Measurements from ENCODE around the gene ACADSB.

ACADSB gene

DNA sequence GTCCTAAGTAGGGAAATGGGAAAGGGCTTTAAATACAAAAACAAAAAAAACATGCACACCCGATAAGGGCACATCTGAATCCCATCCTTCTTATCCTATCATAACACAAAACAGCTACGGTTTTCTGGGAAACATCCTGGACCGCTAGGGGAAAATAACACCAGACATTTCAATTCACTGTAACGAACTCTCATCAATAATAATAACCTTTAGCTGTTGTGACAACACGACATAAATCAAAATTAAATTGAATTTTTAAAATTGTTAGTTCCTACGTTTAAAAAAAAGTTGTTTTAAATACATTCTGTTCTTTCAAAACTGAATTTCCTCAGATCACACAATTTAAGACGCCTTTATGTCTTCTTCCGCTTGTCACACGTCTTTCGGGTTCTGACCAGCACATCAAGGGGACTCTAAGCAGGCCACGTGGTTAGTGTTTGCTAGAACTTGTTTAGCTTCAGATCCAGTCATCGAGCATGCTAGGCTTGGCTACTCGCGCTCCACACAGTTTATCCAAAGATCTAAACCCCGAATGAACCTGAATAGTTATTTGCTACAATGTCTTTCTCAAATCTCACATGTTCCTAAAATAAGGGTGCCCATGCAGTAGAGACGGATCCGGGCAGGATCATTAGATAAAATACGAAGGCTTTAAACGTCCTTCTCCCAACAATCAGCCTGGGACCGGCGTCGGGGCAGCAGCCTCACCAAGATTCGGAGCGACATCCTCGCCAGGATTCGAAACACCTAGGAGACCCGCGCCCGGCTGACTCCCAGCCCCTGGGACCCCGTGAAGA is 1.1 kb upstream of the ACADSB start:
- DNase-seq: peak; percentile 75

DNA sequence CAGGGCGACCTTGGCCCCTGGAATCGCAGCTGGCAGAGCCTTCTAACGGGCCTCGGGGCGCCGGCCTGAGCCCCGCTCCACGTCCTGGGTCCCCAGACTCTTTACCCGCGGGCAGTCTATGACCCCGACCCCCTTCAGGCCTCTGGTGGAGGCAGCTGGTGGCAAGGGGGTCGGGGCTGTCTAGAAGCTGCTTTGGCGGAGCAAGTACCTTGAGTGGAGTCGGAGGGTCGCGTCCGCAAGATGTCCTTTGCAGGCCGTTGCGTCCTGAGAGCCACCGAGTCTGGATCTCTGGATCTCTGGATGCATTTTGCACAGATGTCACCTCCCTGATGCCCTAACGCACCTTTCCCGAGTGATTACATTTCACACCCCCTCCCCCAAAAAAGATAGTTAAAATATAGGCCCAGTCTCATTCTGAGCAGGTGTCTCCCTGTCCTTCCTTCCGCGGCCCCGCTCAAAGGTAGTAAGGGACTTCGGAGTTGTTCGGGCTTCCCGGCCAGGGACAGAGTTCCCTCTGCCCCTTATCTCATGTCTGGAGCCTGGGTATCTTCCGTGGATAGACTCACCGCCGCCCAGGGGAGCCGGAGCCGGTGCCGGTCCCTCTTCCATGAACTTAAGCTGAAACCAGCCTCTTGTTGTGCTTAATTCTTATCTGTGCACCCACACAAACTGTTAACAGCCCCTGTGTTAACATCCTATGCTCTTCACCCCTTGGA is 457 bp downstream of the ACADSB start:
- no peak for DNase-seq

DNA sequence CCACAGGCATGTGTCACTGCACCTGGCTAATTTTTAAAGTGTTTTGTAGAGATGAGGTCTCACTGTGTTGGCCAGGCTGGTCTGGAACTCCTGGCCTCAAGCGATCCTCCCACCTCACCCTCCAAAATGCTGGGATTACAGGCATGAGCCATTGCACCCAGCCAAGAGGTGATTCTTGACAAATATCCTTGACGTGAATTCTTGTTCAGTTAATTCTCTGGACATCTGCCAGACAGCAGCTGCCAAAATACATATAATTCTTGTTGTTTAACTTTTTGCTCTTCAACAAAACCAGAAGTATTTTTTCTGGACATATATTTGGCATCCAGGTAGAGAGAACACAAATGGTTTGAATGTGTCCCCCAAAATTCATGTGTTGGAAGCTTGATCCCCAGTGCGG is 3.2 kb downstream of the ACADSB start:
- no peak for DNase-seq

GRCh38 chr10:123013456-123014419 is 4.9 kb downstream of the ACADSB start:
- no peak for DNase-seq

DNA sequence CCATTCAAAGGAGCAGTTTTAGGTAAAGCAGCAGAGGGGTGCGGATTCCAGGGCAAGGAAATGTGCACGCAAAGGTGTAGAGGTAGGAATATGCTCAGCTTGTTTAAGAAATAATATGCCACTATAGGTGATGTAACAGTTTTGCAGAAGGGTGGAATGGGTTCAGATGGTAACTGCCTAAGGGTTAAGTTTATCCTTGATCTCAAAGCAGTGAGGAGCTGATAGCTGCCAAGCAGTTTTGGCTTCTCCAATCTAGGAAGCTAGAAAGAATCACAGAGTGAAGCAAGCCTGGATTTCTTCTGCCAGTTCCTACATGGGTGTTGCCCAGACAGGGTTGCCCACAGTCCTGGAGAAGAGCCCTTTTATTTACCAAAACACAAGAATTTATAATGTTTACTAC is 6.0 kb downstream of the ACADSB start:
- no peak for DNase-seq

GRCh38 chr10:123016228-123016627 is 7.4 kb downstream of the ACADSB start:
- no peak for DNase-seq

DNA sequence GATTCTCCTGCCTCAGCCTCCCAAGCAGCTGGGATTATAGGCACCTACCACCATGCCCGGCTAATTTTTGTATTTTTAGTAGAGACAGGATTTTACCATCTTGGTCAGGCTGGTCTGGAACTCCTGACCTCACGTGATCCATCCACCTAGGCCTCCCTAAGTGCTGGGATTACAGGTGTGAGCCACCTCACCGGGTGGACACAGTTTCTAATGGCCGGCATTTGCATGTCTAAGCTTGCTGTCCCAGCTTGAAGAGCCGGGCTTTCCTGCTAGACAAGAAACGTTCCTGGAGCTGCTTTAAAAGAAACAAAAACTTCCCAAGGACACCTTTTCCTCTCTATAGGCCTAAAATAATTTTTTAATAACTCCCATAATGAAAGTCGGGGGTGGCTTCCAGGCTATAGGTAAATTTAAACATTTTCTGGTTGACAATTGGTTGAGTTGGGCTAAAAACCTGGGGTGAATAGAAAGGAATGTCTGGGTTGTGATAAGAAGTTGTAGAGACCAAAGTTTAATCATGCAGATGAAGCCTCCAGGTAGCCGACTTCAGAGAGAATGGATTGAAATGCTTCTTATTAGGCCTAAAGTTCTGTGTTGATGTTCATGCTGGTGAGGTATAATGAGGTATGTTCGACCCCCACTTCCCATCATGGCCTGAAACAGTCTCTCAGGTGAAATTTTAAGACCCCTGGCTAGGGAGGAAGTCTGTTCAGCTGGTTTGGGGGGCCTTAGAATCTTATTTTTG is 8.8 kb downstream of the ACADSB start:
- no peak for DNase-seq

DNA sequence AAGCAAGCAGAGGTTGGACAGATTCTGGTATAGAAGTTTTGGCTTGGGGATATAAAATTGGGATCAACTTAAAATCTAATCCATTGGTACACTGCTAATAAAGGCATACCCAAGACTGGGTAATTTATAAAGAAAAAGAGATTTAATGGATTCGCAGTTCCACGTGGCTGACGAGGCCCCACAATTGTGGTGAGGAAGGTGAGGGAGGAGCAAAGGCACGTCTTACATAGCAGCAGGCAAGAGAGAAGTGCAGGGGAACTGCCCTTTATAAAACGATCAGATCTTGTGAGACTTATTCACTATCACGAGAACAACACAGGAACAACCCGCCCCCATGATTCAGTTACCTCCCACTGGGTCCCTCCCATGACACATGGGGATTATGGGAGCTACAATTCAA is 9.7 kb downstream of the ACADSB start:
- DNase-seq: no peak

- no peak for DNase-seq
These were observed 10.5 kb downstream of the ACADSB start for GRCh38 chr10:123019264-123019663.

DNA sequence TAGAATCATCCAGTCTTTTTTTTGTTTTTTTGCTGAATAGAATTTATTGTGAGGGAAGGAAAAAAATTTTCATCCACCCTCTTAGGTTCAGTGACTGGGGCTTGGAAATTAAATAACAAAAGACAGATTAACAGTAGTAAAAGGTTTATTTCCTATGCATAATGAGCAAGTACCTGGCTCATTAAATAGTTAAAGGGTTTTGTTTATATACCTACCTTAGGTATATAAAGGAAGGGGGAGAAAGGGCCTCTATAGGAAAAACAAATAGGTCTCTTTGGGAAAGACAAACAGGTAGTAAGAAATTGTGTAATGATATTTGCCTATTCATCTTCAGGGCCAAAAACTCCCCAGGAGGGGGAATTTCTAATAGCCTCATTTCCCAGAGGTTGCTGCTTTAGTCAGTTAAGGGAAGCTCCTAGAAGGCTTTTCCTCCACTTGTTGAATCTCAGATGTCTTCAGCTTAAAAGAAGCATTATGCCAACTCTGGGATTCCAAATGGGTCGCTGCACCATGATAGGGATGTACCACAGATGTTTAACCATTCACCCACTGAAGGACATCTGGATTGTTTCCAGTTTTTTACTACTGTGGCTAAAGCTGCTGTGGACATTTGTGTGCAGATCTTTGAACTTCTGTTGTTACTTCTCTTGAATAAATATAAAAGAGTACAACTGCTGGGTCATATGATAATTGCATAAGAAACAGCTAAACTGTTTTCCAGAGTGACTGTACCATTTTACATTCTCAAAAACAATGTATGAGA is 11.3 kb downstream of the ACADSB start:
- DNase-seq: no peak

DNA sequence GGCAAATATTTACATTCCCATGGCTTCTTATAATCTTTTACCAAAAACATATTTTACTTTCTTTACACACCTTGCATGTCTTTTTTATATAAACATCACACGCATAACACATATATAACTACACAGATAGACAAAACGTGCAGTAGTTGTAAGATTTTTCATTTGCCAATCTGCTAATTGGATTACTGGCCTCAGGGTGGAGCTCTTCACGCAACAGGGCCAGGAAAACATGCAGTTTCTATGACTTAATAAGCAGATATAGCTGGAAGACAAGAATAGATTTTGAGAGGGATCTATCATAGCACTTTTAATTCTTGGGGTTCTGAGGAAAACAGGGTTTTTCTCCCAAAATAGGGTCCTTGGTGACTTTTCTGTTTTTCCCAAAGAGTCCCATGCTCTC is 12.7 kb downstream of the ACADSB start:
- DNase-seq: no peak

DNA sequence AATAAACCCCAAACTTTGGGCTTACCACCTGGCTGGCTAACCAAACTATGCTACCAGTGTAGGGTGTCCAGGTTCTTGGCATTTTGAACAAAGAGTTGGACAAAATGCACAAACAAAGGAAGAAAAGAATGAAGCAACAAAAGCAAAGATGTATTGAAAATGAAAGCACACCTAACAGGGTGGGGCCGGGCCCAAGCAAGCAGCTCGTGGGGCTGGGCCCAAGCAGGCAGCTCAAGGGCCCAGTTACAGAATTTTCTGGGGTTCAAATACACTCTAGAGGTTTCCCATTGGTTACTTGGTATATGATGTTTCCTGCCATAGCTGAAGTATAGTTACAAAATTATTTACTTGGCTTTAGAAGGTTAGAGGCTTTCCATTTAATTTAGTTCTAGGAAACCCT is 15.7 kb downstream of the ACADSB start:
- no peak for DNase-seq

- no peak for DNase-seq
These were observed 17.5 kb downstream of the ACADSB start for GRCh38 chr10:123026302-123026701.

GRCh38 chr10:123027861-123028260 is 19.1 kb downstream of the ACADSB start:
- no peak for DNase-seq

DNA sequence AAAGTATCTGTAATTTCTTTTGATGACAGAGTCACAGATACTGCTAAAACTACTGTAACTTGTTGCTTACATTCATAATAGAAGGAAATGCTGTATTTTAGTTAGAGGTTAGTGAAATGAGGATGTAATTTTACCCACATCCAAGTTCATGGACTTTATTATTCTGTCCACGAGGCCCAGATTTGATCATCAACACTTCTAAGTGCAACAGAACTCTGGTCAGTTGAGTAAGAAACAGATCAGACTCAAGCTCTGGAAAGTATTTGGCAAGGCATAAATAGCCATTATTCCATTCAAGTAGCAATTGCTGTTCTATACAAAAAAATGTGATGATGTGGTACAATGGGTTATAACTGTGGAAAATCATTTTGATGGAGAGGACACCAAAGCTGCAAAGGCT is 22.3 kb downstream of the ACADSB start:
- DNase-seq: no peak

DNA sequence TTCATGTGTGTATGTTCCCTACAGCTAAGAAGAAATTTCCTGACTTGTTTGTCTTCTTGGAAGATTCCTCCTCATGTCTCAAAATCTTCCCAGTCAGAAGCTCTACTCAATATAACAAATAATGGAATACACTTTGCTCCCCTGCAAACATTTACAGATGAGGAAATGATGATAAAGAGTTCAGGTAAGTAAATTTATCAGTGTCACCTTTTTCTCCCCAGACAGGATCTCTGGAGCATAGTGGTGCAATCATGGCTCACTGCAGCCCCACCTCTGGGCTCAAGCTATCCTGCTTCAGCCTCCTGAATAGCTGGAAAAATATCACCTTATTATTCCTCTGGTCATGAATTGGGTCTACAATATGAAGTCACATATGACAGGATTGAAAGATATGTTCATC is 25.5 kb downstream of the ACADSB start:
- no peak for DNase-seq

DNA sequence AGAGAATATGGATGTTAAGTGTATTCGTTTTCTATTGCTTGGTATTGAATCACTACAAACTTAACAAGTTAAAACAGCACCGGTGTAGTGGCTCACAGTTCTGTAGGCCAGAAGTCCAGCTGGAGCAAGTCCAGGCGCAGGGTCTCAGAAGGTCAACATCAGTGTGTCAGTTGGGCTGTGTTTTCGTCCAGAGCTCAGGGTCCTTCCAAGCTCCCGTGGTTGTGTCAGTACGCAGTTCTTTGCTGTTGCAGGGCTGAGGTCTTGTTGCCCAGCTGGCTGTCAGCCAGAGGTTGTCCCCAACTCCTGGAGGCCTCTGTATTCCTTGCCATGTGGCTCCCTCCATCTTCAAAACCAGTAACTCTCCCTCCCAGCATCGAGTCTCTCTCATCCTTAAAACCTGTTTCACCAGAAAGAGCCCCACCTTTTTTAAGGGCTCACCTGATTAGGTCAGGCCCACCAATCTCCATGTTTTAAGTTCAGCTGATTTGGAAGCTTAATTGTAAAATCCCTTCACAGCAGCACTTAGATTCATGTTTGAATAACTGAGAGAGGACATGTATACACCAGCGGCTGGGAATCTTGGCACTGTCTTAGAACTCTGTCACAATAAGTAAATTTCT is 26.8 kb downstream of the ACADSB start:
- no peak for DNase-seq

- DNase-seq: no peak
These were observed 30.2 kb downstream of the ACADSB start for GRCh38 chr10:123038782-123039631.

- DNase-seq: no peak
These were observed 30.8 kb downstream of the ACADSB start for GRCh38 chr10:123039632-123039930.

- no peak for DNase-seq
These were observed 34.1 kb downstream of the ACADSB start for GRCh38 chr10:123042708-123043408.

Measured in eye (tissue), 1 donor.